Middle frontal gyrus (tissue), 1 donor: ENCODE data around the gene ARHGEF25.
"Not testable (repeated sequence)": the region's sequence is repeated elsewhere in the genome, so short reads cannot be mapped to it uniquely, and the experiment has no call there.

Experiments
- DNase-seq: peaks from one replicate; pipeline ENCODE4 v3.0.0-alpha.2; 2015; ENCODE audit warnings: low spot score; ENCODE audit errors: extremely low spot score

The ARHGEF25 gene

DNA sequence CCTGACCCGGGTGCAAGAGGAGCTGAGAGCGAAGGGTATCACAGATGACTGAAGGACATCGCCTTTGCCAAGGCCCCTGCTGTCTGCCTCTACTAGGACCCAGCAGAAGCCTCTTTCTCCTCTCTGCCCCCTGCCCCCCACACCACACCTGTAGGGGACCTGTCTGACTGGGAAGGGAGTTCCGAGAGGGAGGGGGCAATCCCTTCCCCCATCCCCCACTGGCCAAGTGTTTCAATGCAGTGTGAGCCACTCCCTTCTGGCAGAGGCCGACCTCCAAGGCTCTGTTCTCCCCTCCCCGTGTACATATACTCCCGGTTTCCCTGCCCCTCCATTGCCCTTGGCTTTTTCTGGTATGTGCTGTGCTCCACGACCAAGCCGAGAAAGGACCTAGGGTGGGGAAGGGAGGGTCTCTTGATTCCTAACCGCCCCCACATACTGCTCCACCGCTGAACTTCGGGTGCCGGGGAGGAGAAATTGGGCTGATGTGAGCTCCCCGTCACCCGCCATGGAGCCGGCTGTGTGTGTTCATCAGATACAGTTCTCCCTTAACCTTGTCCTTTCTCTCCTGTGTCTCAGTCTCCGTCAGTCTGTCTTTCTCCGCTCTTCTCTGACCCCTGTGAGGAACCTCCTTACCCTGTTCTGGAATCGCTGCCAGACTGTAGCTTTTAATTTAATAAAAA, 2.0 kb upstream of the ARHGEF25 start:
- no peak for DNase-seq

DNA sequence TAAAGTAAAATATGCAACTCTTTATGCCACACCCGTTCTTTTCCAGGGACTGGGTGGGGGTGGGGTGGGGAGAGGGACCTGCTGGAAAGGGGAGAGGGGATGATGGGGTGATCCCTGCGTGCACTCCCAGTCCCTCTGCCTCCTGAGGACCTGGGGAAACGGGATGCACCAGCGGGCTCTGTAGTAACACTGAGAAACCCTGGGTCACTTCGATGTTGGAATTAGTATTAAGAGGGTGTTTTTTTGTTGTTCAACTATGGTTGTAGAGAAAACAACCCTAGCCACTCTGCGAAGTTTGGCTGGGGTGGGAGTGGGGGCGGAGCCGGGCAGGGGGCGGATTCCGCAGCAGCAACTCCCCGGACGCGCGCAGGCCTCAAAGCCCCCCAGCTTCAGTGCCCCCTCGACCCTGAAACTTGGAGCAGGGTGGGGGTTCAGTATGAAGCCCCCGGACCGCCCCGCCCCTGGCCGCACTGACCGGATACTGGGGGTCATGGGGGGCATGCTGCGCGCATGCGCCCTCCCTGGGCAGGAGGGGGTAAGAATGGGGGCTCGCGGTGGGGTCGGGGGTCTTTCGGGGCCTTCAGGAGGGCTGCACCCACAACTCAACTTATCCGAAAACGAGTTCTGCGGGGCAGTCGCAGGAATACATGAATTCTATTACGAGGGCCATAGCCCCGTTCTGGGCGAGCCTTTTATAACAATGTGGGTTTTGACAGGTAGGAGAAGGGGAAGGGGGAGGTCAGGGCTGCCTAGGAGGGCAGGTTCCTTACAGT, 1.3 kb upstream of the ARHGEF25 start:
- DNase-seq, result no peak

DNA sequence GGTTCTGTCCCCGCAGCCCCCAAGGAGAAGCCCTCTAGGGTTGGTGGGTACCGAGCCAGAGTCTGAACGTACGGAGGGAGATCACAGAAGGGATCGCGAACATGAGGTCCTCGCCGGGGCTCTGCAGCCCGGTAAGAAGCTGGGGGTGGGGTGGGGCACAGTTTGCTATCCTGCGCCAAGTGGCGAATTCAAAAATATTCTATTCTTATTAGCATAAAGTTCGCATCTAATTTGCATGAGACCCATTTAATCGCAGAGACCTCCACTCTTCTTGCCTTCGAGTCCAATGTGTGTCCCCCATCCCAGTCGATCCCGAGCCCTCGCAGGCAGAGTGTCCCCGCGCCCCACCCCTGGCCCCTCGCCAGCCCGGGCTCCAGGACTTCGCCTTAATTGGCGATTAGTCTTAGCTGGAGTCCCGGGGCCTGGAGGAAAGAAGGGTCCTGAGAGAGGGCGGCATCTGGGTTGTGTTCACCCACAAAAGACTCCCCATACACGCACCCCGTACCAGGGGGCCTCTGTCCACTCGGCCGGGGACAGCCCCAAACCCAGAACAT, 604 bp upstream of the ARHGEF25 start:
- no peak for DNase-seq

DNA sequence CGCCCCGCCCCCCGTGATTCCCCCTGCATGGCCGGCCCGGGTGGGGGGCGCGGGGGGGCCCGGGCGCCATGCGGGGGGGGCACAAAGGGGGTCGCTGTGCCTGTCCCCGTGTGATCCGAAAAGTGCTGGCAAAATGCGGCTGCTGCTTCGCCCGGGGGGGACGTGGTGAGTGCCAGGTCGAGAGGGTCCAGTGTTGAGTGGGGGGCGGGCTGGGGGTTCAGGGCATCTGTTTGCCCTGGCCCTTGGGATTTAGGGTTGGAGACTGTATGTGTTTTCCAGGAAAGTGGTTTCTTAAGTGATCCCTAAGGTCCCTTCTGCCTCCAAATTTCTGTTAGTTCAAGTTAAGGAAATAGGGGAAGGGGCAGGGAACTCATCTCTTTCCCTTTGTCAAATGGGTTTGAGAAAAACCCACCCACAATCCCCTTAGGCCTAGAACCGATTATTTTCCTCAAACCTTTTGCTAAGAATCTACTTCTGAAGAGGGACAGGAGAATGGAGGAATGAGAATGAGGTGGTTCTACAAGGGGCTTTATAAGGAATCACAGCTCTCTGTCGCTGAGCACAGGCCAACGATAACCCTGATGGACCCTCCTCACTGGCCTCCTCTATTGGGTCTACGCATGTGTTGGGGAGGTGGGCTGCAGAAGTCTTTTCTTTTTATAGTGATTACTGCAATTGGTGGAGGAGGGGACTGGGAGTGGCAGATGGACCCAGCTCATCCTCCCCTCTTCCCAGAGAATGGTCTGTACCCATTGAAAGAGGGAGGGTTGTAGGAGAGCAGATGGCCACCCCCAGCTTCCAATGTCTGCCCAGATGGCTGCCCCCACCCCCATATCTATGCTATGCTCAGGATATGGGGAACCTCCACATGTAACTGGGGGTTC, 834 bp downstream of the ARHGEF25 start:
- no peak for DNase-seq

DNA sequence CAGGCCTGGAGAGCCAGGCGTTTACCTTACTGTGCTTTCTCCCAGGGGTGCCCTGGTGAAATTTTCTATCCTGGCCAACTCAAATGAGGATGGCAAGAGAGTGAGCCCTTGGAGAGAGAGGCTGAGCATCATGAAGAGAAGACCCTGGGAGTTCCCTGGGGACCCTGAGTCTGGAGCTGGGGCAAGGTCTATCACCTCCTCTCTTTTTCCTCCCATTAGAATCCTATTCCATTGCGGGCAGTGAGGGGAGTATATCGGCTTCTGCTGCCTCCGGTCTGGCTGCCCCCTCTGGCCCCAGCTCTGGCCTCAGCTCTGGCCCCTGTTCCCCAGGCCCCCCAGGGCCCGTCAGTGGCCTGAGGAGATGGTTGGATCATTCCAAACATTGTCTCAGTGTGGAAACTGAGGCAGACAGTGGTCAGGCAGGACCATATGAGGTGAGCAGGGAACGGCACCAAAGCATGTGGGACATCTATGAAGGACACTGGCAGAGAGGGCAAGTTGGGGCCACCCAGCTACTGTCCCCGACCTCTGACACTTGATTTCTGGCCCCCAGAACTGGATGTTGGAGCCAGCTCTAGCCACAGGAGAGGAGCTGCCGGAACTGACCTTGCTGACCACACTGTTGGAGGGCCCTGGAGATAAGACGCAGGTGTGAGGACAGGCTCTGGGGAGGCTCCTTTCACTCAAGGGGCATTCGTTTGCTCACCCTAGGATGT, 1.6 kb downstream of the ARHGEF25 start:
- DNase-seq, result no peak

DNA sequence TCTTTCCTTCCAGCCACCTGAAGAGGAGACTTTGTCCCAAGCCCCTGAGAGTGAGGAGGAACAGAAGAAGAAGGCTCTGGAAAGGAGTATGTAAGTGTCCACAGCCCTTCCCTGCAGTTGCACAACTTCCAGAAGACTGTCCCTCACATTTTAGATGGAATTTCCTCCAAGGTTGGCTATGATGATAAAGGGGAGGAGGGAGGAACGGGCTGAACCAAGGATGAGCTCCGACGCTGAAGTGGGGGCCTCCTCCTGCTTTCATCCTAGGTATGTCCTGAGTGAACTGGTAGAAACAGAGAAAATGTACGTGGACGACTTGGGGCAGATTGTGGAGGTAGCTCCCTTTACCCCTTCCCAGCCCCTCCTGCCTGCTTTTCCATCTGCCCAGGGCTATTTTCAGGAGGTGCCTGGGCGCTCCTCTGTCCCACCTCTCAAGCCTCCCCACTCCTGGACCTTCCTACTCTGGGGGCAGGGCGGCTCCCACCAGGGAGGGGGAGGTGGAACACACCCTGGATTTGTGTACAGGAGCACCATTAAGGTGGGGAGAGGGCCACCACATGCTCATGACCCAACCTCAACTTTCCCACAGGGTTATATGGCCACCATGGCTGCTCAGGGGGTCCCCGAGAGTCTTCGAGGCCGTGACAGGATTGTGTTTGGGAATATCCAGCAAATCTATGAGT, 2.3 kb downstream of the ARHGEF25 start:
- DNase-seq, result no peak

DNA sequence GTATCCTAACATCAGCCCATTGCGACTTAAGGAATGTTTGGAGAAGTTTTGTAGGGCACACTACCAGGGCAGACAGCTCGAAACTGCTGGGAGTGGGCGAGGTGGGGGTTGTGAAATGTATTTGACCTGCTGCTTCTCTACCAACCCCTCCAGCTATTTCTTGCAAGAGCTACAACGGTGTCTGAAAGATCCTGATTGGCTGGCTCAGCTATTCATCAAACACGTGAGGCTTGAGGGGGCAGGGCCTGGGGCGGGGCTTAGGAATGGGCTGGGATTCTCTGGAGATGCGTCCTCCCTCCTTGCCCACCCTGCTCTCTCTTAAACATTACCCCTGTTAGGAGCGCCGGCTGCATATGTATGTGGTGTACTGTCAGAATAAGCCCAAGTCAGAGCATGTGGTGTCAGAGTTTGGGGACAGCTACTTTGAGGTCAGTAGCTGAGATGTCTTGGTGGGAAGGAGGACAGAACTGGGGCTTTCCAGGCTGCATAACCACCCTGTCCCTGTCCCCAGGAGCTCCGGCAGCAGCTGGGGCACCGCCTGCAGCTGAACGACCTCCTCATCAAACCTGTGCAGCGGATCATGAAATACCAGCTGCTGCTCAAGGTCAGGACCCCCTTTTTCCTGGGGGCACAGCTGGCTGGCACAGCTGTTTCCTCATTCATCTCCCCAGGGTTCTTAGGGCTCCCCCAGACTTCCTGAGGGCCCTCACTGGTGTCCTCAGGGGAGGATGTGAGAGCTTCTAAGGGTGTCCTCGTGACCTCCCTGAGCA, 3.1 kb downstream of the ARHGEF25 start:
- DNase-seq, result no peak

DNA sequence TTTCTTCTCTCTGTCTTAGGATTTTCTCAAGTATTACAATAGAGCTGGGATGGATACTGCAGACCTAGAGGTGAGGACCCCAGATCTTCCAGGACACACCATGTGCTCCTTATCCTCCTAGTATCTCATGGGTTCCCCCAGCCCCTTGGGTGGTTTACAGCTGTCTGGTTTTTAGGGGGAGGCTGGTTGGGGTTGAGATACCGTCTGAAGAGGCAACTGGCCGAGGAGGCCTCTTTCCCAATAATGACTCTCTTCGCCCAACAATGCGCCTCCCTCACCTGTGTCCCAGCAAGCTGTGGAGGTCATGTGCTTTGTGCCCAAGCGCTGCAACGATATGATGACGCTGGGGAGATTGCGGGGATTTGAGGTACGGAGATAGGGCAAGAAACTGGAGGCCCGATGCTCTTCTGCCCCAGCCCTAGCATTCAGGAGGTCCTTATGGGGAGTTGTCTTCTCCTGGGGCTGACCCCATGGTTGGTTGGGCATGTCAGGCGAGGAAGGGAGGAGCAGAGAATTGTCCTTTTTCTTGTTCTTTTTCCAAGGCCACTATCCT, 3.8 kb downstream of the ARHGEF25 start:
- no peak for DNase-seq

DNA sequence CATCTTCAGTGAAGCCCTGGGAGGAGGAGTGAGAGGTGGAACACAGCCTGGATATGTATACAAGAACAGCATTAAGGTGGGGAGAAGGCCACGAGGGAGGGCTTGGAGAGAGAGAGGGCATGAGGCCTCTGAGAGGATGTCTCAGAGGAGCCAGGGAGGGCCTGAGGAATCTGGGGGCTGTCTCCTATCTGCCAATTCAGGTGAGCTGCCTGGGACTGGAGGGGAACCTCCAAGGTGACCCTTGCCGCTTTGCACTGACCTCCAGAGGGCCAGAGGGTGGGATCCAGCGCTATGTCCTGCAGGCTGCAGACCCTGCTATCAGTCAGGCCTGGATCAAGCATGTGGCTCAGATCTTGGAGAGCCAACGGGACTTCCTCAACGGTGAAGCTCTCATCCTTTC, 4.4 kb downstream of the ARHGEF25 start:
- DNase-seq, result no peak

DNA sequence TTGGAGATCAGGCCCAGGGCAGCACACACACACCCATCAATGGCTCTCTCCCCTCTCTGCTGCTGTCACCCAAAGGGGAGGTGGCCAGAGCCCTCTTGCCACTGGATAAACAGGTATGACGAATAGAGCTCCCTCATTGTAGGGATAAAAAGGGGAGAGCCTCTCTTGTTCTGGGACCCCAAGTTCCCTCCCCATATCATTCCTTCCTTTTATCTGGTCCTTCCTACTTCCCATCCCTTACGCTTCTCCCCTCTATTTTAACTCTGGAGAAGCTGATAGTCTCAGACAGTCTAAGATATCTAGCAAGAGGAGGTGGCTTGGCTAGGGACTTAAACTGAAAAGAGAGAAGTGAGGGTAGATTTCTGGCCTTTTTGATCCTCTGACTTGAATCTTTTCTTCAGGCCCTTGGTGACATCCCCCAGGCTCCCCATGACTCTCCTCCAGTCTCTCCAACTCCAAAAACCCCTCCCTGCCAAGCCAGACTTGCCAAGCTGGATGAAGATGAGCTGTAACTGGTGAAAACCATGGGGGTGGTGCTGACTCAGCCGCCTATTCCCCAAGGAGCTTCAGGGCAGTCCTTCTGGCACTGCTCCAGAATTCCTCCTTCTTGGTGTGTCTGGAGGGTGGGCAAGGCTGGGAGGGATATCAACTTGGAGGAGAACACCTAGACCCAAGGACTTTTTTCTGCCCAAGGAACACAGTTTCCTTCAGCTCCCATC, 5.3 kb downstream of the ARHGEF25 start:
- no peak for DNase-seq

DNA sequence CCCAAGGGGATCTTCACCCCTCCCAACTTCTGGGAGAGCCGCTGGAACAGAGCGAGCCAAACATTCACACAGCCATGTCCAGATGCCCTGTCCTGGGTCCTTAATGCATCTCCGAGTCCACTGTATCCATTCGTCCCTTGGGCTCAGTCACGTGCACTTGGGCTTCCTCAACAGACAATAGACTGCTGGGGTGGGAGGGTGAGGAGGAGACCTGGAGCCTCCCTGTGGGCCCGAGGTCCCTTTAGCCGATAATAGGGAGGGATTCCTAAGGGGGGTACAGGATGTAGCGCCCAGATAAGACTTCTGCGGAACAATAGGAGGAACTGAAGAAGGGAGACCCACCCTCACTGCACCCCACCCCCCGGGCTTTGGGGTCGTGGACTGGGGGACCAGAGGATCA, 6.7 kb downstream of the ARHGEF25 start:
- DNase-seq, result no peak

DNA sequence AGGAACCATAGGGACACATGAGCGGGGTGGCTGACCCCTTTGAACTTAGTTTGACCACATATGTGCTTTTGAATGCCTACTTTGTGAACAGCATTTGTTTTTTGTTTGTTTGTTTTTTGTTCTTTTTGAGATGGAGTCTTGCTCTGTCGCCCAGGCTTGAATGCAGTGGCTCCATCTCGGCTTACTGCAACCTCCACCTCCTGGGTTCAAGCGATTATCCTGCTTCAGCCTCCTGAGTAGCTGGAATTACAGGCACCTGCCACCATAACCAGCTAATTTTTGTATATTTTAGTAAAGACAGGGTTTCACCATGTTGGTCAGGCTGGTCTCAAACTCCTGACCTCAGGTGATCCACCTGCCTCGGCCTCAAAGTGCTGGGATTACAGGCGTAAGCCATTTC, 7.2 kb downstream of the ARHGEF25 start:
- not testable (repeated sequence) for DNase-seq

DNA sequence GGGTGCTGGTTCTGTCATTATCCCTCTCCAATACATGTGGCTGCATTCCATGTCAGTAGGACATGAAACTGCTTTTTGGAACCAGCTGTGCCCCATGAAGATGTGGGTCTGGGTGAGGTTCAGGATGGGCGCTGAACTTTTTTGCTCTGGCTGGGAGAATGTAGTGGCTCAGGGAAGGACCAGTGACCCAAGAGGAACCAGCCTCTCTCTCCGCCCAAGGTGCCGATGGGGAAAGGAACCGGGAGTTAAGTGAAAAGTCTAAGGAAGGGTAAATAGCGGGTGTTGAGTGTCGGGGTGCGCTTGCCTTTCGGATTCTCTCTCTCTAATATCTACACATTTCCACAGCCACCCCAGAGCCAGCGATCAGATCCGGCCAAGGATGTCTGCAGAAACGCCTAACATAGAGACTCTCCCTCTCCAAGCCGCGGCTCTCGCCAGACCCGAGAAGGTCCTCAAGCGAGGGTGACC, 7.8 kb downstream of the ARHGEF25 start:
- DNase-seq, result no peak

DNA sequence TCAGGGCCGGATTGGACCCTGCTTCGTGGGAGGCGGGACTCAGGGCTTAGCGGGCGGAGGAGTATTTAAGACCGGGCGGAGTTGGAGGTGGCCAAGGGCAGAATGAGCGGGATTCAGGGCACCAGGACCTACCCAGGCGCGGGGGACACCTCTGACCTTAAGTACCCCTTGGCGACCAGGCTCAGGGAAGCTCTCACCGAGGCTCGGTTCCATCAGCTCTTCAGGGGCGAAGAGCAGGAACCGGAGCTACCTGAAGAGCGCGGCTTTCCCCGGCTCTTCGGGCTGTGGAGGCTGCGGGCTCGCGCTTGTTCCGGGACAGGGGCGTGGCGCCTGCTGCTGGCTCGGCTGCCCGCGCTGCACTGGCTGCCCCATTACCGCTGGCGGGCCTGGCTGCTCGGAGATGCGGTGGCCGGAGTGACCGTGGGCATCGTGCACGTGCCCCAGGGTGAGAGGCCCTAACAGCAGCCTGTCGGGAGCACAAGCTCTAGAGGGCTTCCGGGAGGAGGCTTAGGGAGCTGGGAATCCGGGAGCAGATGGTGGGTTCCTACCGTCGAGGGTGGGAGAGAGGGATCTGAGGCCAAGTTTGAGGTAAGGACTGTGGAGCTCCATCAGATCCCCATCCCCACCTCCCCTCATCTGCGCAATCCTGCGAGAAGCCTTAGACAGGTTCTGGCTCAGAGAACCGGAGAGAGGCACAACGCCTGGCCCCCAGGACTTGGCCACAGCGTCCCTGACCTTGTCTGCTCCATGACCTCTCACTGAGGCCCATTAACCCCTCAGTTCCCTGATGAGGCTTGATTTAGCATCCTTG, 8.4 kb downstream of the ARHGEF25 start:
- DNase-seq, result no peak

DNA sequence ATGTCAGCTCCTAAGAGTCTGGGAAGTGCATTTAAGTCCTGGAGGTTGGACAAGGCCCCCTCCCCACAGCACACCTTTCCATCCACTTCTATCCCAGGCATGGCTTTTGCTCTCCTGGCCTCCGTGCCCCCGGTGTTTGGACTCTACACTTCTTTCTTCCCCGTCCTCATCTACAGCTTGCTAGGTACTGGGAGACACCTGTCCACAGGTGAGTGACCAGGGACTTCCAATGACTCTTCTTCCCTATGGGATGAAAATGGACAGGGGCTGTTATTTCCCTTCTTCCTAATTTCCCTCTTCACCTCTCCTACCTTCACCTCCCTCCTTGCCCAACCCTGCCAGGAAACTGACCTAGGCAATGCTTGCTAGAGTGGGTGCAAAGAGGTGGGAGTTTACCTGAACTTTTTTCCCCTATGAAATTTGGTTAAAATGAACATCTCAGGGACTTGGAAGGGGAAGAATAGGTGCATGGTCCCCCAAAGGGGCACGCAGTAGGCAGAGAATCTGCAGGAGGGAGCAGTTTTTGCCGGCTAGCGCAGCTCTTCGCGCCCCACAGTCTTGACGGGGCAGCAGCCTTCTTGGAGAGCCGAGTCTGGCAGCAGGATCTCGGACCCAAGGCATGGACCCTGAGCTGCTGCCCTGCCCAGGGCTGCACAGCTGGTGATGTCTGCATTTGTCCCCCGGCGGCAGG, 9.2 kb downstream of the ARHGEF25 start:
- DNase-seq, result no peak

DNA sequence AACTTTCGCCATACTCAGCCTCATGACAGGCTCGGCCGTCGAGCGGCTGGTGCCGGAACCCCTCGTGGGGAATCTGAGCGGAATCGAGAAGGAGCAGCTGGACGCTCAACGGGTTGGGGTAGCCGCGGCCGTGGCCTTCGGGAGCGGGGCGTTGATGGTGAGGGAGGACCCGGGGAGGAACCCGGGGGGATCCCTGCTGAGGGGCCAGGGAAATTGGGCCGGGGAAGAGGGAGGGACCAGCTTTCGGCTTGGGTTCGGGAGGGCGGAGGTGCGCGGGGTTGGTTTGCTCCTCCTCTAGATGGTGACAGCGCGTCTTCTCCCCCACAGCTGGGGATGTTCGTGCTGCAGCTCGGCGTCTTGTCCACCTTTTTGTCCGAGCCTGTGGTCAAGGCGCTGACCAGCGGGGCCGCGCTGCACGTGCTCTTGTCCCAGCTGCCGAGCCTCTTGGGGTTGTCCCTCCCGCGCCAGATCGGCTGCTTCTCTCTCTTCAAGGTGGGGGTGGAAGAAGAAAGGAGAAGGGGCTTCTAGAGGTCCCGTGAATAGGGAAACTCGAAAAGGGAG, 9.8 kb downstream of the ARHGEF25 start:
- no peak for DNase-seq
